ENCODE results near the gene RPS6KB2.

DNA sequence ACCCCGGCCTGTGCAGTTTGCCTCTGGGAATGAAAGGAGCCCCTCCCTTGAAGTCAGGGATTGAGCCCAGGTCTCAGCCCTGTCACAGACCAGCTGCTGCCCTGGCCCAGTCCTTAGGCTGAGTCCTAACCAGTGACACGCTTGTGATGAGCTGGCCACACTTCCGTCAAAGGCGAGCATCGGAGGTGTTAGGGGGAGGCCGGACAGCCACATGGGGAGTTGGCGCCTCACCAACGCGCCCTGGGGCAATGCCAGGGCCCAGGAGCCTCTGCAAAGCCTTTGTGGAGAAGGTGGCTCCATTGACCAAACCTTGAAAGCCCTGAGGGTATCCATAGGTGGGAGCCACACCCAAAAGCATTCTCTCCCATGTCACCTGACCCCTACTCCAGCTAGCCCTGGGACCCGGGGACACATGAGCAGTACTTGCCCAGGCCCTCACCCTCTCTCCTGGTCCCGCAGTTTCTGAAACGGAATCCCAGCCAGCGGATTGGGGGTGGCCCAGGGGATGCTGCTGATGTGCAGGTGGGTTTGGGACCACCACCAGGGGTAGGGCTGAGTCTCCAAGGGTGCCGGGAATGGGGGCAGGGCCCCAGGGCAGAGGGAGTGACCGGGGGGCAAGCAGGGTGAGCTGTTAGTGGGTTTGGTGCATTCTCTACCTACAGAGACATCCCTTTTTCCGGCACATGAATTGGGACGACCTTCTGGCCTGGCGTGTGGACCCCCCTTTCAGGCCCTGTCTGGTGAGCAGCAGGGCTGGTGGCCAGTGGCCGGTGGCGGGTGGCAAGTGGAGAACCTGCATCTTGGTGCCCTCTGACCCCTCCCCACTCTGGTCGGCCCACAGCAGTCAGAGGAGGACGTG lies 5.5 kb downstream of the RPS6KB2 start:
- TF ChIP-seq, protein P1, sequence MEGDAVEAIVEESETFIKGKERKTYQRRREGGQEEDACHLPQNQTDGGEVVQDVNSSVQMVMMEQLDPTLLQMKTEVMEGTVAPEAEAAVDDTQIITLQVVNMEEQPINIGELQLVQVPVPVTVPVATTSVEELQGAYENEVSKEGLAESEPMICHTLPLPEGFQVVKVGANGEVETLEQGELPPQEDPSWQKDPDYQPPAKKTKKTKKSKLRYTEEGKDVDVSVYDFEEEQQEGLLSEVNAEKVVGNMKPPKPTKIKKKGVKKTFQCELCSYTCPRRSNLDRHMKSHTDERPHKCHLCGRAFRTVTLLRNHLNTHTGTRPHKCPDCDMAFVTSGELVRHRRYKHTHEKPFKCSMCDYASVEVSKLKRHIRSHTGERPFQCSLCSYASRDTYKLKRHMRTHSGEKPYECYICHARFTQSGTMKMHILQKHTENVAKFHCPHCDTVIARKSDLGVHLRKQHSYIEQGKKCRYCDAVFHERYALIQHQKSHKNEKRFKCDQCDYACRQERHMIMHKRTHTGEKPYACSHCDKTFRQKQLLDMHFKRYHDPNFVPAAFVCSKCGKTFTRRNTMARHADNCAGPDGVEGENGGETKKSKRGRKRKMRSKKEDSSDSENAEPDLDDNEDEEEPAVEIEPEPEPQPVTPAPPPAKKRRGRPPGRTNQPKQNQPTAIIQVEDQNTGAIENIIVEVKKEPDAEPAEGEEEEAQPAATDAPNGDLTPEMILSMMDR (IDR thresholded peaks at IDR 0.05), result no peak
- TF ChIP-seq POLR2AphosphoS5 (IDR thresholded peaks at IDR 0.05) (no peak), EP300 (IDR thresholded peaks at IDR 0.05) (no peak), POLR2A (IDR thresholded peaks at IDR 0.05) (no peak)

Data from suprapubic skin (tissue), 4 donors.